OCI-M2 (cell line): ENCODE measurements around the gene CDK5RAP1.
A peak's percentile ranks its signal among the peaks of the same experiment; 100 is the strongest.
"Not testable (repeated sequence)": the region's sequence is repeated elsewhere in the genome, so short reads cannot be mapped to it uniquely, and the experiment has no call there.

ENCODE experiments used
- DNase-seq: peaks from one replicate; lab custom pipeline; 2025; ENCODE audit not compliant: unreplicated experiment; lab: John Stamatoyannopoulos, UW

Gene CDK5RAP1, protein sequence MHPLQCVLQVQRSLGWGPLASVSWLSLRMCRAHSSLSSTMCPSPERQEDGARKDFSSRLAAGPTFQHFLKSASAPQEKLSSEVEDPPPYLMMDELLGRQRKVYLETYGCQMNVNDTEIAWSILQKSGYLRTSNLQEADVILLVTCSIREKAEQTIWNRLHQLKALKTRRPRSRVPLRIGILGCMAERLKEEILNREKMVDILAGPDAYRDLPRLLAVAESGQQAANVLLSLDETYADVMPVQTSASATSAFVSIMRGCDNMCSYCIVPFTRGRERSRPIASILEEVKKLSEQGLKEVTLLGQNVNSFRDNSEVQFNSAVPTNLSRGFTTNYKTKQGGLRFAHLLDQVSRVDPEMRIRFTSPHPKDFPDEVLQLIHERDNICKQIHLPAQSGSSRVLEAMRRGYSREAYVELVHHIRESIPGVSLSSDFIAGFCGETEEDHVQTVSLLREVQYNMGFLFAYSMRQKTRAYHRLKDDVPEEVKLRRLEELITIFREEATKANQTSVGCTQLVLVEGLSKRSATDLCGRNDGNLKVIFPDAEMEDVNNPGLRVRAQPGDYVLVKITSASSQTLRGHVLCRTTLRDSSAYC

DNA sequence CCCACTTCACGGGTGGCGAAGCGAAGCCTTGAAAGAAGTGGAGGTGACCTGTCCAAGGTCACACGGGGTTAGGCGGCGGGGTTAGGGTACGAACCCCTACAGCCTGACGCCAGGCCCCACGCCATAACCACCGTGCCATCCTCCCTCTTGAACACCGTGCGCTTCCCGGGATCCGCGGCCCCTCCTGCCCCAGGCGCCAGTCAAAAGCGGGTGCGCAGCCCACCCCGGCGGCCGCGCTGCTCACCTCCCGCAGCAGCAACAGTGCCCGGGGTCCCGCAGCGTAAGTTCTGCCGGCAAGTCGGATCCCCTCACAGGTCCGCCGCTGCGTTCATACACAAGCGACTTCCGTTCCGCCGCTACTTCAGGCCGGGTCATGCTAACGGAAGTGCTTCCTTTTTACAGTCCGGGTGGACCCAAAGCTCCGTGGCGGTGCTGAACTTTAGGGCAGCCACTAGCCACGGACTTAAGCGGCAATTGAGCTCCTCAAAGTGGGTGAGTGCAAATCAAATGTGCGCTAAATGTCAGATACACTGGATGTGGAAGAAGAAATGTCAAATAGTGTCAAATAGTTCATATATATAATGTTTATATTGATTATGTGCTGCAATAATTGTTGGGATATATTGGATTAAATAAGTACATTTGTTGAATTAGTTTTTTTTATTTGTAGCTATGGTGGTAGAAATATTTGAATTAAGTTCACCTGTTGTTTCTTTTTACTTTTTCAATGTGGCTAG is at the start of gene CDK5RAP1:
Gene CDK5RAP1 (minus strand): TSS at position 336 of the 737 bp plus-strand sequence. CDS start 4,455 bp downstream, outside the sequence.
- peak; percentile 59 for DNase-seq

DNA sequence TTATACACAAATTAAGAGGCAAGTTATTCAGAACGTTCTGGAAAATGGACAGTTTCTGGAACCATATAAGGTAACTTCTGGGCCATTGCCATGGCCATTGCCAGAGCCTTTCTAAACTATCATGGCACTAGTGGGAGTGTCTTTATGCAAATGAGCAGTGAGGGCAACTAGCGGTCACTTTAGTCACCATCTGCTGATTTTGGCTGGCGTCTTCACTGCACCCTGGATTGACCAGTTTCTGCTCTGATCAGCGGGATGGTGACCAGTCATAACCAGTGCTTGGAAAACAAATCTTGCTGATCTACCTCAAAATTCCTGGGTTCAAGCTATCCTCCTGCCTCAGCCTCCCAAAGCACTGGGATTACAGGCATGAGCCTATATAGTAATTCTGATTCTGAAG is 49.5 kb upstream of the CDK5RAP1 start:
- DNase-seq = no peak

GRCh38 chr20:33445881-33446625 is 44.7 kb upstream of the CDK5RAP1 start:
- no peak for DNase-seq

DNA sequence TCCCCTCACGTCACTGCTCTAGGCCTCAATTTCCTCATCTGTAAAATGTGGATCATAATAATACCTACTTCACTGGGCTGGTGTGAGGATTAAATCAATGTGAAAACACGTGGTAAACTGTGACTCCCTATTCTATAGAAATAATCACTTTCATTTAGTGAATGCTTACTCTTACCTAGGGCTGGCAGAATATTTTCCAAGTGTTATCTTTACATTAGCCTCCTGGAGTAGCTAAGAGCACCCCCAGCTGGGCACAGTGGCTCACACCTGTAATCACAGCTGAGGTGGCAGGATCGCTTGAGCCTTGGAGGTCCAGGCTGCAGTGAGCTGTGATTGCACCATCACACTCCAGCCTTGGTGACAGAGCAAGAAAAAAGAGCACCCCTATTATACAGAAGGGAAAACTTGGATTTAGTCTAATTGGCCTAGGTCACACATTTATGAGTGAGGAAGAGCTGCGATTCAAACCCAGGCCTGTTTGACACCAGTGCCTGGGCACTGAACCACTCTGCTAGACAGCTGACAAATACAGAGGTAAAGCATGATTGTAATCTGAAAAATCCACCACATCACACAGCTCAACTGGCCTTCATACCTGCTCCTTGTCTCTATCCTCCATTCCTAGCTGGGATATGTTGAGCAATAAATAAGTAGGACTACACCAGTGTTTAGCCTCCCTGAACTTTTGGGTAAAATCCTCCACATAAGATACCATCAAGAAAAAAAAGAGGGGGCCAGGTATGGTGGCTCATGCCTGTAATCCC is 43.7 kb upstream of the CDK5RAP1 start:
- DNase-seq = no peak

GRCh38 chr20:33443512-33444239 is 42.4 kb upstream of the CDK5RAP1 start, which contains the start of gene SNTA1:
Gene SNTA1 (minus strand): TSS chr20:33443763. CDS start chr20:33443620, 143 bp downstream.
- DNase-seq = peak; percentile 58

- no peak for DNase-seq
Measured at GRCh38 chr20:33443006-33443511, 41.7 kb upstream of the CDK5RAP1 start.

GRCh38 chr20:33442136-33443005 is 41.1 kb upstream of the CDK5RAP1 start:
- no peak for DNase-seq

DNA sequence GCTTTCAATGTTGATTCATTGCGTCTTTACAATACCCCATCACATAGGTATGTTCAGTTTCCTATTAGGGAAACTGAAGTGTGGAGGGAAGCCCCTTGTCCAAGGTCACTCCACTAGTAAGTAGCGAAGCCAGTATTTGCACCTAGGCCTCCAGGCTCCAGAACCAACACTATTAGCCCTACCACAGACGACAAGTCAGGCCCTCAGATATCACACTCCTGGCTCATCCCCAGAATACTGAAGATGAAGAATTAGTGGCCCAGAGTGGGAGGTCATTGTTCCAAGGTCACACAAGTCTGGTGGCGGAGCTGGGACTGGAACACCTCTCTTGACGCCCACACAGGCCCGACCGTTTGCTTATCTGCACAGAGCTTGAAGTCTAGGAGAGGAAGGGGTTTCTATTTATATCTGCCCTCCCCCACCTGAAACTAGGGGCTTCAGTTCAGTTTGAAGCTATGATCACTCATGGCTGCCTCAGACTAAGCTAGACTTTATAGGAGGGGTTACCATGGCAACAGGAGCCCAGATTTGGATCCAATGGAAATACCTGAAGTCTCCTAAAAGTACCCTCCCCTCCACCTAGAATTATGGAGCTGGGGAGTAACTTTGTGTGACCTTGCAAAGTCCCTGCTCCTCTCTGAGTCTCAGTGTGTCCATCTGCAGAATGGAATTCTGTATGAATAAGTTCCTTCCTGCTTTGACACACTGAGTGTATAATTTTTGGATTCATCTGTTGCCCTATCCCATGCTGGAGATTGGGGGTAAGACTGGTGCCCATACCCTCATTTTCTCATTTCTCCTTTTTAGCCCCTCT is 40.0 kb upstream of the CDK5RAP1 start:
- DNase-seq = peak; percentile 22

DNA sequence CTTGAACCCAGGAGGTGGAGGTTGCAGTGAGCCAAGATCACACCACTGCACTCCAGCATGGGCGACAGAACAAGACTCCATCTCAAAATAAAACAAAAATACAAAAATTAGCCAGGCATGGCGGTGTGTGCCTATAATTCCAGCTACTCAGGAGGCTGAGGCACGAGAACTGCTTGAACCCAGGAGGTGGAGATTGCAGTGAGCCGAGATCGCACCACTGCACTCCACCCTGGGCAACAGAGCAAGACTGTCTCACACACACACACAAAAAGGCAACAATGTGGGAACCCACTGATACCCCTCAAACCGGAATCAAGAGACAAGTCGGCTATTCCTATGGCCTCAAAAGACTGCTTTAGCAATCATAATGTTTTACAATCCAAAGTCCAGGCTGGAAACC is 39.2 kb upstream of the CDK5RAP1 start:
- not testable (repeated sequence) for DNase-seq

- DNase-seq = no peak
Measured at GRCh38 chr20:33438481-33438880, 37.2 kb upstream of the CDK5RAP1 start.

DNA sequence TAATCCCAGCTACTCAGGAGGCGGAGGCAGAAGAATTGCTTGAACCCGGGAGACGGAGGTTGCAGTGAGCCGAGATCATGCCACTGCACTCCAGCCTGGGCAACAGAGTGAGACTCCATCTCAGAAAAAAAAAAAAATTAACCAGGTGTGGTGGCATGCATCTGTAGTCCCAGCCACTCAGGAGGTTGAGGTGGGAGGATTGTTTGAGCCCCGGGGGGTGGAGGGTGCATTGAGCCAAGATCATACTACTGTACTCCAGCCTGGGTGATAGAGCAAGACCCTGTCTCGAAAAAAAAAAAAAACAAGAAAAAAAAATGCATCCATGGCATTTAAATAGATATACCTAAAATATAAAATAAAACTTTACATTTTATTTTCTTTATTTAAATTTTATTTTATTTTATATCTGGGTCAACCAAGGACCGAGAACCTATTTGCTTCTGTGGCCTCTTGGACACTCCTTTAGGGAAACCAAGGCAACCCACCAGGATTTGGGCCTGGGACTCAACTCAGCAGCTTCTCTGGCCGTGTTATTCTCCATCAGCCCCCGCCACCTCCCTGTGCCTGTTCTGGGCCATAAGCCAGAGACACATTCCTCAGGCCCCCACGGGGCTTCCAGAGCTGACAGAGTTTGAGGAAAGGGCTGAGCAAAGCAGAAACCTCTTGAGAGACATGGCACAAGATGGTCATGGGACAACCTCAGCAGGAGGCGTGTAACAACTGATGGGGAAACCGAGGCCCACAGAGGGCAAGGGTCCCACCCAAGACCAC is 36.0 kb upstream of the CDK5RAP1 start:
- DNase-seq = no peak

GRCh38 chr20:33434434-33434833 is 33.1 kb upstream of the CDK5RAP1 start:
- no peak for DNase-seq

GRCh38 chr20:33433465-33434234 is 32.3 kb upstream of the CDK5RAP1 start:
- no peak for DNase-seq

DNA sequence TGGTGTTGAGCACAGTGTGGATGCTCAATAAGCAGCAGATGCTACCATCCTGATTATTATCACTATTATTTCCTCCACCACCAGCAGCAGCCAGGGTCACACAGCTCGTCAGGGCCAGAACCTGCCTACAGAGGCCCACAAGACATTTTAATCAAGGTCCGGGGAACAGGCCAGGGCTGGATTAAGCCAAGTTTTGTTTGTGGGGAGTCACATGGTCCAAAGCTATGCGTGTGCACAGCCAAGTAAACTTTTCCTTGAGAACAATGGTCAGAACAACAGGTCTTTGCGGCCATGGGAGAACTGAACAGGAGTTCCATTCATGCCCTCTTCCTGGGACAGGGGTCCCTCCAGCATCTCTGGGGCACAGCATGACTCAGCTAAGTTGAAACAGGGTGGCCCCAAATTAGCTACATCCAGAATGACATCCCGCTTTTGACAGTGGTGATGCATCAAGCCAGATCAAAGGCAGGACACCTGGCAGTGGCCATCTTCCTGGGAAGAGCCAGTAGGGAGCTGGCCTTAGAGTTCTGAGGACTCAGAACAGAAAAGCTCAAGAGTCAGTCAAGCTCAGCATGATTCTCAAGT is 30.6 kb upstream of the CDK5RAP1 start:
- no peak for DNase-seq

DNA sequence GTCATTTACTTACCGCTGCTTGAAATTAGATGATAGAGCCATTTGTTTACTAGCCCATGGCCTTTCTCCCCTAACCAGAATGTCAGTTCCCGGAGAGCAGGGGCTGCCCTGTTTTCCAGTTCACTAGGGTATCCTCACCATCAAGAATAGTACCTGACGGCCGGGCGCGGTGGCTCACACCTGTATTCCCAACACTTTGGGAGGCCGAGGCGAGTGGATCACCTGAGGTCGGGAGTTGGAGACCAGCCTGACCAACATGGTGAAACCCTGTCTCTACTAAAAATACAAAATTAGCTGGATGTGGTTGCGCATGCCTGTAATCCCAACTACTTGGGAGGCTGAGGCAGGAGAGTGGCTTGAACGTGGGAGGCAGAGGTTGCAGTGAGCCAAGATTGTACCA is 22.6 kb upstream of the CDK5RAP1 start:
- DNase-seq = not testable (repeated sequence)
